Limb (tissue), 2 donors: ENCODE results near the gene TMEM273.

ENCODE experiments used
- DNase-seq, 2 donors: peaks; one replicate each; pipeline ENCODE4 v3.0.0-alpha.2; 2016; ENCODE audit errors: extremely low spot score in 2 of 2

Gene TMEM273

GRCh38 chr10:49140304-49141177 is 47.6 kb downstream of the TMEM273 start:
- DNase-seq: no peak

GRCh38 chr10:49139846-49140195 is 48.4 kb downstream of the TMEM273 start:
- DNase-seq: no peak

DNA sequence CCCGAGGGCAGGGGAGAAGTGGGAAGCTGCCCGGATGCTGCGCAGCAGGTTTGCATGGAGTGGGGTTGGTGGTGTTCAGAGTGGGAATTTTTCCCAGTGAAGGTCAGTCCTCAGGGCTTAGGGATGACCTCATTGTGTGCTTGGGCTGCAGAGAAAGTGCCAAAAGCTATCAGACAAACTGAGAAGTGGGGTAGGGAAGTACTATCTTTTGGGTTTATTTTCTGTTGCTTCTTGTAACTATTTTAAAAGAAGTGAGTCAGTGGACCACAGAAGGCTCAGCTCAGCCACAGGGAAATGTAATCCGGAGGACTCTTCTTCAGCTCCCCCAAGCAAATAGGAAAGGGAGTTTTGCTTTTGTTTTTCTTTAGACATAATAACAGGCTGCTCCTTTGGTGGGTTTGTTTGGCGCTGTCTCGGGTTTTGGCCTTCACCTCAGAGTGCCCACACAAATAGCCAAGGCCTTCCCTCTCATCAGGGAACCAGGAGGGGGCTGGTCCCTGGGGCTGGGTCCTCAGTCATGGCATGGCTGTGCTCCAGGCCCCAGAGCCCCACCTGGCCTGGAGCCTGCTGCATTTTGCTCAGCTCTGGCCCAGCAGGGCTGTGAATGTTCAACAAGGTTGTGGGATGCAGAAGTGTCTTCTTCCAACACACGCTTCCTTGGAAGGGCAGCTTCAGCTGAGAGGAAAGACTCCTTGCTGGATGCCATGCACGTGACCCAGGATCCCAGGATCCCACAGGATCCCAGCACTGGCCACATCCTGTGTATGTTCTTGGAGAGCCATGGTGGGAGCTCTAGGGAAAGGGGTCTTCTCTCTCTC is 49.0 kb downstream of the TMEM273 start:
- no peak for DNase-seq

DNA sequence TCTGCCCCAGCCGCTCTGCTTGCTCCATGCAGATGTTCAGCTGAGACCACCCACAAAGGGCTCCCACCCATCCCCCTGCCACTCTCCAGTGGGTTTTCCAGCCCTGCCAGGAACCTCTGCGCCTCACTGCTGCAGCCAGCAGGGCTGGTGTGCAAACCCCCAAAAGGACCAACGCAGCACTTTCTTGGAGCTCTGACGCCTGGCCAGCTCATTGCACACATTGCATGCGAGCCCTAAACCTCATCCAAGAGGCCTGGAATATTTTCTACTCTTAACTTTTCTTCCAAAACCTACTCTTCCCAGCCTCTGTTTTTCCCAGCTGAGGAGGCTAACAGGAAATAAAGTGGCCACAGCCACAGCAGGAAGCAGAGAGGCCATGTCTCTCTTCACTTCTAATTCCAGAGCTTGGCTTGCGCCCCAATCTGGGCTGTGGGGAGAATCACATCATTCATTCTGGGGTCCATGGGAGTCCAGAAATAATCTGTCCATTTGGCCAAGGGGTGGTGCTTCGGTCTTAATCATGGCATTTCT is 49.8 kb downstream of the TMEM273 start:
- peak in 1 of 2 donors; percentile 66 for DNase-seq

DNA sequence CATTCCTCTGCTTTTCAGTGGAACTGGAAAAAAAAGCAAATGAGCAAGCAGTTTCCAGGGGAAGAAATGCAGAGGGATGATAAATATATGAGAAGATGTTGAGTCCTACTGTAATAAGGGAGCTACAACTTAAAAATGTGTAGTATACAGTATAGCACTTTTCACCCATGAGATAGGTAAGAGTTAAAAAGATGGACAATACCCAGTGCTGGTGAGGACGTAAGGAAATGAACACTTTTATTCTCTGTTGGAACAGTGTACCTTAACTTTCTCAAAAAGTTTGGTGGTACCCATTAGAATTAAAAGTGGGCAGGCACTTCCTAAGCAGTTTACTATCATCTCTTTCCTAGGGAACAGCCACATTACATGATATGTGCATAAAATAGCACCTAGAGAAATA is 51.7 kb downstream of the TMEM273 start:
- DNase-seq: no peak

DNA sequence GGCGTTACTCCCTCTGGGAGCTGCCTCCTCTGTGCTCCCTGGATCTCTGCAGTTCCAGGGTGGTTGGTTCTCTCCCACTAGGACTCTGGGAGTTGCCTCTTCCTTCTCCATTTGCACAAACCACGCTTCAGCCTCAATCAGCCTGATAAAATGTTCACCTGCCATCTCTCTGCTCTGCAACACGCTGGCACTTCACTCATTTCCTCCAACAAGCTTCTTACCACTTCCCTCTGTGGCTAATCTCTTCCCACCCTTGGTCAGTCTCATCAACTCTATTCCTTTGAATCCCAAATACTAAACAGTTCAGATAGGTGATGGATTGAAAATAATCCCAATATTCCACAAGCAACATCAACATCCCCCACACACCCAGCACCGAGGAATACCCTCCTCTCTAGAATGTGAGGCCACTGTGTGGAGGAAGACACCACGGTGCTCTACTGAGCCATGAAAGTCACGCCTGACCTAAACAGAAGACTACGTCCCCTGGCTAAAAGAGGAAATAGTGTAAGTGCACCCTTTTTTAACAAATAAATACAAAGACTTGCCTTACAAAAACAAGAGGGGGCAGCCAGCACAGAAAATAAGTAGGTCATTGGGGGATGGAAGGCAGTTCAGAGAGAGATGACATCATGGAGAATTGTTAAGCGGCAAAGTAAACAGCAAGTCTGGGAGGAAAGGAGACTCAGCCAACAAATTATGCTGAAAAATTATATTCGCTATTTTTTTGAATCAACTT is 52.4 kb downstream of the TMEM273 start:
- no peak for DNase-seq

- no peak for DNase-seq
These were observed 53.9 kb downstream of the TMEM273 start for GRCh38 chr10:49134327-49134726.

- no peak for DNase-seq
These were observed 54.4 kb downstream of the TMEM273 start, which contains the start of gene FAM170B for GRCh38 chr10:49133706-49134248. FAM170B (minus strand) TSS chr10:49134021; CDS start chr10:49133918, 103 bp downstream.

DNA sequence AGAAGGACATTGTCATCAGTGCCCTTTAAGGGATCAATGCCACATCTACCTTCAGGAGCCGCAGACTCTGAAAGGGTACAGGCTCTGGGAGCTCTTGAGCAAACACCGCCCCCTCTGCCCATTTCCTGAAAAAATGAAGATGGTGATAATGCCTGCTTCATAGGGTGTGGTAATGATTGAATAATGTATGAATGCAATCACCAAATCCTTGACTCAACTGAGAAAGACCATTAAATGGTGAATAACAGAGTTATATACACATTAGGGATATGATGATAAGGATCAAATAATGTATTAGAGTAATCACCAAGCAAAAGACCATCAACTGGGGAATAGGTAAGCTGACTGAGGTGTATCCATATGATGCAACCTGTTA is 55.8 kb downstream of the TMEM273 start:
- no peak for DNase-seq

DNA sequence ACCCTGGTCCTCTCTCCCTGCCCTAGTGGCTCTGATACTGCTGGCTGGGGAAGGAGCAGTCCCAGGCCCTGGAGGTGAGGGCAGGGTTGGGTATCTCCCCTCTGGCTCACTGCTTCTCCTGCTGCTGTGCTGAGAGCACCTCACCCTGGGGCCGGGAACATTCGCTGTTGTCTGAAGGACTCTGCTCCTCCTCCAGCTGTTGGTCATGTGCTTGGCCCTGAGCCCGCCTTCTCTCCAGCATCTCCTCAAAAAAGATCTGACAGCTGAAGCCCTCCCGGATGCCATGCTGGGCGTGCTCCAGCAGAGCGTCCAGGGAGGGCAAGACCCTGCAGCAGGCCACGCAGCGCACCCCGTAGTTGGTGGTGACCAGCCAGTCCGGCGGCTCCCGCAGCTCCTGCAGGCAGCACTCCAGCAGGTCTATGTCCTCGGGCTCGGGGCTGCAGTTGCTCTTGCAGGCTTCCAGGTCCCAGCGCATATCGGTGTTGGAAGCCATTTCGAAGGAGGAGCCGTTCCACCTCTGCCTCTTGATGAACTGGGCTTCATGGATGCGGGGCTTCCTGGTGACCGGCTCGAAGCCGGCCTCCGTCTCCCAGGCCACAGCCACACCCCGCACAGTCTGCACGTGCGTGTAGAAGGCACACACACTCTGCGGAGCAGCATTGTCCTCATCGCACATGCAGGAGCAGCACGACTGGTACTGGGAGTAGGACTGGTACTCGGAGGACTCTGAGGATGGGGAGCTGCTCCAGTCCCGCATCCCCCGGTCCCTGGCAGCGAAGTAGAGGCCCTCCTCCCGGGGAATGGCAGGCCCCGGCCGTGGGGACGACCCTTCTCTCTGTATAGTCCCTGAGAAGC is 56.5 kb downstream of the TMEM273 start:
- no peak for DNase-seq

DNA sequence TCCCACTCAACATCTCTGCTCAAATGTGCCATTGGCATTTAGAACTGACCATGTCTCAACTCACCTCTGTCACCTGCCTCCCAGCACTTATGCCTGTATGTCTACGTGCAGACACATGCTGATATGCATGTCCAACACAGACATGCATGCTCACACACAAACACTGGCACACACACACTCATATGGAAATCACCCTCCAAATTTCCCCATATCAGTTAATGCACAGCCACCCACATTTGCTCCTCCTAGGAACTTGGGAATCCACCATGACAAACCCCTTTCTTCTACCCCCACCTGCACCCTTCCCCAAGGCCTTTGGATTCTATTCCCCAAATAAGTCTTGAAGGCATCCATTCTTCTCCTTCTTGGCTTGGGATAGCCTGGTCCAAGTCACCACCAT is 58.8 kb downstream of the TMEM273 start:
- DNase-seq: no peak

GRCh38 chr10:49128854-49129253 is 59.3 kb downstream of the TMEM273 start:
- DNase-seq: no peak

GRCh38 chr10:49123981-49124950 is 63.9 kb downstream of the TMEM273 start:
- no peak for DNase-seq

DNA sequence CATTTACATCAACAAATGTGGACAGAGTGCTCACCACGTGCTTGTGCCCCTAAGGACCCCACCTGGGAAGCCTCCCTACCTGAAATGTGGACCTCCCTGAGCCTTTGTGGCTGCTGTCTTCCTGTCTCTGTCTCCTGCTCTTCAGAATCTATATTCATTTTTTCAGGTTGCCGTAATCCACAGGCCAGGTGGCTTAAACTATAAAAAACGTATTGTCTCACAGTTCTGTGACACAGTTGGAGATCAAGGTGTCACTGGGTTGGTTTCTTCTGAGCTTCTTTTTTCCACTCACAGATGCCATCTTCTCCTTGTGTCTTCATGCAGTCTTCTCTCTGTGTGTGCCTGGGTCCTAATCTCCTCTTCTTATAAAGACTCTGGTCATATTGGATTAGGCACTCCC is 67.3 kb downstream of the TMEM273 start:
- DNase-seq: no peak

- no peak for DNase-seq
These were observed 68.4 kb downstream of the TMEM273 start for GRCh38 chr10:49119746-49120145.

- no peak for DNase-seq
These were observed 69.6 kb downstream of the TMEM273 start for GRCh38 chr10:49118430-49119074.

GRCh38 chr10:49117376-49118070 is 70.7 kb downstream of the TMEM273 start:
- DNase-seq: no peak
